Activated CD8-positive, alpha-beta T cell treated with anti-CD3 and anti-CD28 coated beads, Interleukin-2, amount 10 ng/mL, durations not matched to agents 7 days and 5 days (primary cell): ENCODE results near the gene HNRNPLL. TPM values are rescaled to one million over a fixed set of nuclear protein-coding genes. Genes with fewer than 3 reads are reported as not detected.

Experiments
- ATAC-seq: fragments of 150-1000 bp; cut with Tn5 transposase; one replicate; pipeline ENCODE4 v1.10.0; 2021; ENCODE audit warnings: moderate library complexity
- CTCF ChIA-PET: fragments of 350-600 bp; sonication (Branson Sonifier 250); formaldehyde crosslinking; loops from one replicate; lab custom pipeline; 2021; ENCODE audit warnings: antibody characterized with exemption; lab: Charles Lee
- POLR2A ChIA-PET: fragments of 350-600 bp; sonication (Branson Sonifier 250); formaldehyde crosslinking; loops from one replicate; lab custom pipeline; 2021; ENCODE audit warnings: antibody characterized with exemption; lab: Charles Lee
- DNase-seq: peaks from one replicate; pipeline ENCODE4 v3.0.0-alpha.2; 2020
- H3K27ac Mint-ChIP-seq: one replicate; pipeline ENCODE4 v1.8.0; 2021; ENCODE audit warnings: mild to moderate bottlenecking, mixed read lengths
- H3K27me3 Mint-ChIP-seq: one replicate; pipeline ENCODE4 v1.8.0; 2021; ENCODE audit warnings: low read depth, mixed read lengths
- H3K36me3 Mint-ChIP-seq: one replicate; pipeline ENCODE4 v1.8.0; 2021; ENCODE audit warnings: low read depth, mixed read lengths
- H3K4me1 Mint-ChIP-seq: one replicate; pipeline ENCODE4 v1.8.0; 2021; ENCODE audit warnings: low read depth, mixed read lengths
- H3K4me3 Mint-ChIP-seq: one replicate; pipeline ENCODE4 v1.8.0; 2021; ENCODE audit warnings: mild to moderate bottlenecking, mixed read lengths
- H3K9me3 Mint-ChIP-seq: one replicate; pipeline ENCODE4 v1.8.0; 2022; ENCODE audit warnings: mixed read lengths; ENCODE audit not compliant: insufficient read depth
- total RNA-seq, 2 experiments: library from RNA; stranded (reverse); gene quantifications; one replicate each; pipeline ENCODE4 v1.2.3, GENCODE V29; 2021

The HNRNPLL gene
- total RNA-seq, 2 experiments from 2014 or later = 46.5 to 46.6 TPM

GRCh38 chr2:38603402-38604290 is 918 bp upstream of the HNRNPLL start:
- CTCF ChIA-PET = interaction anchor here (0.6 to 15.5 kb wide), 34 partner anchors 9 to 148 kb away, joined by 3 to 195 read pairs (median 7); partner anchors contain the start of genes GALM and SRSF7
- ATAC-seq (peak; percentile 75), DNase-seq (peak; percentile 90)
- Mint-ChIP-seq H3K4me1 (peaks cover 49% of the 10 kb centered on the region), H3K36me3 (peaks cover 7% of the 10 kb centered on the region), H3K27ac (peak overlapping the region; percentile 90), H3K9me3 (peaks cover 1% of the 10 kb centered on the region), H3K27me3 (no peaks in the 10 kb centered on the region), H3K4me3 (peak overlapping the region; percentile 89)
- POLR2A ChIA-PET = interaction anchor here (1.2 to 9.1 kb wide), 7 partner anchors 15 to 145 kb away, joined by 3 to 85 read pairs (median 5); partner anchors contain the start of genes GALM and SRSF7

- Mint-ChIP-seq H3K4me3 (peak overlapping the region; percentile 89), H3K36me3 (peaks cover 11% of the 10 kb centered on the region), H3K27me3 (no peaks in the 10 kb centered on the region), H3K4me1 (peaks cover 46% of the 10 kb centered on the region), H3K9me3 (no peaks in the 10 kb centered on the region), H3K27ac (peak overlapping the region; percentile 81)
- DNase-seq (peak; percentile 47), ATAC-seq (peak; percentile 22)
- ChIA-PET POLR2A (interaction anchor here (0.6 to 9.1 kb wide), 14 partner anchors 10 to 151 kb away, joined by 3 to 85 read pairs (median 4); partner anchors contain the start of genes GALM and SRSF7), CTCF (interaction anchor here (0.6 to 15.5 kb wide), 23 partner anchors 12 to 149 kb away, joined by 3 to 195 read pairs (median 8); partner anchors contain the start of genes GALM and SRSF7)
Observed at GRCh38 chr2:38602136-38602731, 494 bp downstream of the HNRNPLL start.

- peaks cover 51% of the 10 kb centered on the region for H3K4me1 Mint-ChIP-seq
- ChIA-PET POLR2A (interaction anchor here (0.6 to 9.1 kb wide), 15 partner anchors 12 to 152 kb away, joined by 3 to 85 read pairs (median 4); partner anchors contain the start of genes GALM and SRSF7), CTCF (interaction anchor here (0.7 to 15.5 kb wide), 18 partner anchors 11 to 150 kb away, joined by 3 to 195 read pairs (median 8); partner anchors contain the start of genes GALM and SRSF7)
- DNase-seq = peak; percentile 39
- no peak for ATAC-seq
- peak overlapping the region; percentile 89 for H3K4me3 Mint-ChIP-seq
- H3K9me3 Mint-ChIP-seq = no peaks in the 10 kb centered on the region
- peak overlapping the region; percentile 81 for H3K27ac Mint-ChIP-seq
- H3K27me3 Mint-ChIP-seq = no peaks in the 10 kb centered on the region
- peaks cover 11% of the 10 kb centered on the region for H3K36me3 Mint-ChIP-seq
Observed at GRCh38 chr2:38601463-38602135, 1.1 kb downstream of the HNRNPLL start.

GRCh38 chr2:38600921-38601455 is 1.7 kb downstream of the HNRNPLL start:
- no peak for DNase-seq
- H3K9me3 Mint-ChIP-seq = no peaks in the 10 kb centered on the region
- POLR2A ChIA-PET = interaction anchor here (0.6 to 9.1 kb wide), 10 partner anchors 11 to 153 kb away, joined by 3 to 85 read pairs (median 4); partner anchors contain the start of genes GALM and SRSF7

GRCh38 chr2:38600242-38600891 is 2.4 kb downstream of the HNRNPLL start:
- CTCF ChIA-PET = interaction anchor here (0.6 to 15.5 kb wide), 14 partner anchors 10 to 141 kb away, joined by 3 to 195 read pairs (median 10); partner anchors contain the start of gene GALM
- Mint-ChIP-seq H3K4me1 (peaks cover 56% of the 10 kb centered on the region), H3K36me3 (peaks cover 11% of the 10 kb centered on the region), H3K27ac (peak overlapping the region; percentile 73), H3K9me3 (no peaks in the 10 kb centered on the region), H3K4me3 (peak overlapping the region; percentile 89), H3K27me3 (no peaks in the 10 kb centered on the region)
- ATAC-seq (no peak), DNase-seq (no peak)
- POLR2A ChIA-PET = interaction anchor here (0.6 to 9.1 kb wide), 6 partner anchors 10 to 149 kb away, joined by 3 to 85 read pairs (median 8); partner anchors contain the start of genes GALM and SRSF7

More at GRCh38 chr2:38600921-38601455, 1.7 kb downstream of the HNRNPLL start:
- H3K27me3 Mint-ChIP-seq = no peaks in the 10 kb centered on the region
- peak overlapping the region; percentile 73 for H3K27ac Mint-ChIP-seq
- ATAC-seq = no peak
- H3K4me1 Mint-ChIP-seq = peaks cover 55% of the 10 kb centered on the region
- H3K4me3 Mint-ChIP-seq = peak overlapping the region; percentile 89
- CTCF ChIA-PET = interaction anchor here (1.0 to 15.5 kb wide), 15 partner anchors 11 to 150 kb away, joined by 3 to 195 read pairs (median 9); partner anchors contain the start of genes GALM and SRSF7
- peaks cover 11% of the 10 kb centered on the region for H3K36me3 Mint-ChIP-seq

GRCh38 chr2:38599706-38600105 is 3.0 kb downstream of the HNRNPLL start:
- DNase-seq (no peak), ATAC-seq (no peak)
- no peaks in the 10 kb centered on the region for H3K9me3 Mint-ChIP-seq
- peaks cover 11% of the 10 kb centered on the region for H3K36me3 Mint-ChIP-seq
- H3K27ac Mint-ChIP-seq = no peak overlapping the region
- peak overlapping the region; percentile 89 for H3K4me3 Mint-ChIP-seq
- POLR2A ChIA-PET = interaction anchor here (1.2 to 9.1 kb wide), 2 partner anchors 144 to 149 kb away, joined by 3 to 85 read pairs; partner anchors contain the start of gene SRSF7
- H3K4me1 Mint-ChIP-seq = peaks cover 60% of the 10 kb centered on the region
- CTCF ChIA-PET = interaction anchor here (0.7 to 15.5 kb wide), 6 partner anchors 10 to 136 kb away, joined by 3 to 195 read pairs (median 7); partner anchors contain the start of gene GALM
- no peaks in the 10 kb centered on the region for H3K27me3 Mint-ChIP-seq

GRCh38 chr2:38598991-38599295 is 3.8 kb downstream of the HNRNPLL start:
- H3K27me3 Mint-ChIP-seq = no peaks in the 10 kb centered on the region
- H3K4me1 Mint-ChIP-seq = peaks cover 59% of the 10 kb centered on the region
- POLR2A ChIA-PET = interaction anchor here (0.9 to 9.1 kb wide), 4 partner anchors 10 to 150 kb away, joined by 3 to 85 read pairs (median 3); partner anchors contain the start of gene SRSF7
- H3K4me3 Mint-ChIP-seq = no peak overlapping the region
- ATAC-seq (no peak), DNase-seq (no peak)
- H3K27ac Mint-ChIP-seq = no peak overlapping the region
- H3K9me3 Mint-ChIP-seq = no peaks in the 10 kb centered on the region
- peaks cover 11% of the 10 kb centered on the region for H3K36me3 Mint-ChIP-seq
- CTCF ChIA-PET = interaction anchor here (0.7 to 15.5 kb wide), 10 partner anchors 9 to 153 kb away, joined by 3 to 195 read pairs (median 4); partner anchors contain the start of gene GALM

- Mint-ChIP-seq H3K27me3 (no peaks in the 10 kb centered on the region), H3K9me3 (no peaks in the 10 kb centered on the region), H3K4me3 (peak overlapping the region; percentile 34), H3K36me3 (peaks cover 11% of the 10 kb centered on the region), H3K4me1 (peaks cover 55% of the 10 kb centered on the region), H3K27ac (peak overlapping the region; percentile 5)
- no peak for DNase-seq
- ATAC-seq = no peak
- CTCF ChIA-PET = interaction anchor here (0.7 to 15.5 kb wide), 12 partner anchors 8 to 153 kb away, joined by 3 to 195 read pairs (median 4); partner anchors contain the start of gene GALM
- POLR2A ChIA-PET = interaction anchor here (0.6 to 9.1 kb wide), 5 partner anchors 9 to 205 kb away, joined by 3 to 85 read pairs (median 3); partner anchors contain the start of gene SRSF7
Observed at GRCh38 chr2:38598200-38598990, 4.3 kb downstream of the HNRNPLL start.

- Mint-ChIP-seq H3K27ac (no peak overlapping the region), H3K4me3 (peak overlapping the region; percentile 0), H3K36me3 (peaks cover 13% of the 10 kb centered on the region), H3K9me3 (no peaks in the 10 kb centered on the region), H3K4me1 (peaks cover 56% of the 10 kb centered on the region), H3K27me3 (no peaks in the 10 kb centered on the region)
- ChIA-PET POLR2A (interaction anchor here (1.3 to 9.1 kb wide), 3 partner anchors 56 to 152 kb away, joined by 5 to 85 read pairs (median 5); partner anchors contain the start of gene SRSF7), CTCF (interaction anchor here (14.7 to 15.5 kb wide), 2 partner anchors 15 to 67 kb away, joined by 181 to 195 read pairs; partner anchors contain the start of gene GALM)
- no peak for DNase-seq
- no peak for ATAC-seq
Observed at GRCh38 chr2:38597115-38597514, 5.6 kb downstream of the HNRNPLL start.
